ENCODE measurements around the gene TRRAP.

The TRRAP gene

GRCh38 chr7:98993024-98993897 is 114.9 kb downstream of the TRRAP start:
- no peak for DNase-seq

GRCh38 chr7:98994046-98994944 is 116.0 kb downstream of the TRRAP start:
- no peak for DNase-seq

GRCh38 chr7:98995111-98995510 is 116.8 kb downstream of the TRRAP start:
- no peak for DNase-seq

DNA sequence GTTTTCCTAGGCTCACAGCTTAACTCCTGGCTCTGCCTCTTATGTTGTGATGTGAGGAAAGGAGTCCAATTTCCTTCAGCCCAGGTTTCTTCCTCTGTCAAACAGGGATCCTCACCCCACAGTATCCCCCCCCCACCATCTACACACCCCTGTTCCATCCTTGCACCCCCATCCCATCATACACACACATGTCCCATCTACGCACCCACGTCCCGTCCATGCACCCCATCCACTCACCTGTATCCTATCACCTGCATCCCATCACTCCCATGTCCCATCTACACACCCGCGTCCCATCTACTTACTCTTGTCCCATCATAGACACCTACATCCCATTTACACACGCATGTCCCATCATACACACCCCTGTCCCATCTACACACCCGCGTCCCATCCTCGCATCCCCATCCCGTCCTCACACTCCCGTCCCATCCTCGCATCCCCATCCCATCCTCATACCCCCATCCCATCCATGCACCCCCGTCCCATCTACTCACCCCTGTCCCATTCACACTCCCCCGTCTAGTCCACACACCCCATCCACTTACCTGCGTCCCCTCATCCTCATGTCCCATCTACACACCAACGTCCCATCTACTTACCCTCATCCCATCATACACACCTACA is 117.3 kb downstream of the TRRAP start:
- no peak for DNase-seq

- no peak for DNase-seq
Observed at GRCh38 chr7:98996150-98996552, 117.8 kb downstream of the TRRAP start.

DNA sequence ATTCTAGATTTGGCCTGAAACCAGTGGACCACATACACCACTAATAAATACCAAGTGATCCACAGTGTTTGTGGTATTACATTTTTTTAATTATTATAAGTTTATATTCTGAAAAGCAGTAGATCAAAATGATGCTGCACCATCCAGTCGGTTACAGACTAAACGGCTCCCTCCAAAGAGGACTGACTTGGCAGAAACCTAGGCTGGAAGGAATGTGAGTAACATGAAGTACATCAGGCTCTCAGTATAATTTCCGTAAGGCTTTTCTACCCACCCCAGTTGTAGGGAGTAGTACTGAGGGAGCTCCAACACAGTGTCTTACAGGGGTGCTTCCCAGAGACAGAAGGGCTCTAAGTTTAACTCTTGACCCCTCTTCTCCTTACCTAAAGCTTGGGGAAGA is 119.5 kb downstream of the TRRAP start:
- no peak for DNase-seq

DNA sequence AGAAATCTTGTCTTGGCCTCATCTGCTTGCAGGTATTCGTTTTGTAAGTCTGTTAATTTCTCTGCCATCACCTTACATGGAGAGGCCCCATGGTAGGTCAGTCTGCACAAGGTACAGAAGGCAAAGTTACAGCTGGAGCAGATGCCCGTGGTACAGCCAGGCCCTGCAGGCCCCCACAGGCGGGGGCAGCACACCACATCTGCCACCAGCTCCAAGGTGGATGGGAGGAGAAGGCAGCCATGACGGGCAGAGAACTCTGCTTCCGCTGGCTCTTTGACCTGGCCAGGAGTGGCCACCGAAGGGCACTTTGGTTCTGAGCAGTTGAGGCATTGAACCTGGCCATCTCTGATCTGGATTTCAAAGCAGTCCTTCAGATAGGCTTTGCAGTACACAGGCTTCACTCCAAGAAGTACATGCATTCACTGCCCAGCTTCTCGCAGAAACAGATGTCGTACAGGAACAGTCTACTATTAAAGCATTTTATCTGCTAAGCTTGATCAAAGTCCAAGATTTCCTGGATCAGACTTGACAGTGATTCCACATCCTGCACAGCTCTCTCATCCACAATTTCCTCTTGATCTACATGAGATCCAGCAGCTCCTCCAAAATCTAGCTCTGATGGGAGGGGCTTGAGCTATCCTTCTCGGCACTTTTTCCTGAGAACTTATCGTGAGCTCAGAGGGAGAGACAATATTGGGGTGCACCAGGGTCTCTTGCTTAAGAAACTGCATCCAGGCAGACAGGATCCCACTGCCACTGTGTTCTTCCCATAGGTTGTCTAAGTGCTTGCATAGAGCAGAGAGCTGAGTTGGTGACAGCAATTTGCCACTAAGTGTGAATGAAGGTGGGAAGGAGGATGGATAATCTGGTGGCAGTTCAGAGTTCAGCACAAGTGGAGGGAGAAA is 120.7 kb downstream of the TRRAP start:
- no peak for DNase-seq

- DNase-seq: no peak
Observed at GRCh38 chr7:99000196-99000903, 122.0 kb downstream of the TRRAP start.

DNA sequence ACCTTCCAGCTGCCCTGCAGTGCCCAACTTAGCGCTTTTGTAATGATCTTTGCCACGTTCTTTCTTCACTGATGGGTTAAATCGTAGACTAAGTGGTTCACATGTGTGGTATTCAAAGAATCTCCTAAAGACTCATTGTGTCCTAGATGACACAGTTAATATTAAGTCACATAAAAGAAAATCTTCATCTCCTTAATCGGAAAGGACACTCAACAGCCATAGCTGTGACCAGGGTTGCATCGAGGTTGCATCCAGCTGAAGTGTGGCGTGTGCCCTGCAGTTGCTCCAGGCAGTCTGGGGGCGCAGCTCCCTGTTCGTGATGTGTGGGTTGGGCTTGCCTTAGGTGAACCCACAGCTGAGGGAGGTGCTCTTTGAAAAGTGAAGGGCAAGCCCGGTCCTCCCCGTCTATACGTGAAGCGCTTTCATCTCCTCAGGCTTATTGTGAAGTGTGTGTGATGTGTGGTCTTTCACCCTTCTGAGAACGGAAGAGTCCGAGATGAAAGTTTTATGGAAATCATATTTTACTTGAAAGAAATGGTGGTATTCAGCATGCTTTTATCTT is 122.7 kb downstream of the TRRAP start:
- no peak for DNase-seq

GRCh38 chr7:99001482-99002147 is 123.3 kb downstream of the TRRAP start:
- no peak for DNase-seq

GRCh38 chr7:99002148-99002826 is 124.0 kb downstream of the TRRAP start:
- no peak for DNase-seq

DNA sequence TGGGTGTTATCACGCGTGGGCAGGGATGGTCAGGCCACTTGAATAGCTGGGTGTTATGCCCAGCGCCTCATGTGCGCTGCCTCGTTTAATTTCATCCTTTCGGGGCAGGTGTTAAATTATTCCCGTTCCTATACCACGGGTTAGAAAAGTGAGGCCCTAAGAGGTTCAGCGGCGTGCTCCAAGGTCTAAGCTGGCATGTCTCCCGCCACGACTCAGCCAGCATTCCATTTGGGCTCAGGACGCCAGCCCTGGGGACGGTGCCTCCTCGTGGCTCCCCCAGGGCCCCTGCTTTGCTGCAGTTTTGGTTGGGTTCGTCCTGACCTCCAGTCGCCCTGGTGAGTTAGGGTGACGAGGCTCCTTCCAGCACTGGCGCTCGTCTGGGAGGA is 124.5 kb downstream of the TRRAP start:
- DNase-seq: no peak

- no peak for DNase-seq
Observed at GRCh38 chr7:99003419-99003818, 125.1 kb downstream of the TRRAP start.

DNA sequence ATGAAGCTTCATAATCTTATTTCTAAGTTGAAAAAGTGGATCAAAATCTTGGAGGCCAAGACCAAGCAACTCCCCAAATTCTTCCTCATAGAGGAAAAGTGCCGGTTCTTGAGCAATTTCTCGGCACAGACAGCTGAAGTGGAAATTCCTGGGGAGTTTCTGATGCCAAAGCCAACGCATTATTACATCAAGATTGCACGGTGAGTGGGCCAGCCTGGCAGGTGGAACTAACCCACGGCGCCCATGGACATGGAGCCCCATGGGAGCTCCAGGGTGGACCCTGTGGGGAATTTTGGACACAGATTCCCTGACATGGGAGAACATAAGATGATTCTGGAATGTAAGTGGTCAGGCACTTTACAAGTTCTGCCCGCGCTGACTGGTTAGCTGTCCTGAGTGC is 125.9 kb downstream of the TRRAP start:
- DNase-seq: no peak

DNA sequence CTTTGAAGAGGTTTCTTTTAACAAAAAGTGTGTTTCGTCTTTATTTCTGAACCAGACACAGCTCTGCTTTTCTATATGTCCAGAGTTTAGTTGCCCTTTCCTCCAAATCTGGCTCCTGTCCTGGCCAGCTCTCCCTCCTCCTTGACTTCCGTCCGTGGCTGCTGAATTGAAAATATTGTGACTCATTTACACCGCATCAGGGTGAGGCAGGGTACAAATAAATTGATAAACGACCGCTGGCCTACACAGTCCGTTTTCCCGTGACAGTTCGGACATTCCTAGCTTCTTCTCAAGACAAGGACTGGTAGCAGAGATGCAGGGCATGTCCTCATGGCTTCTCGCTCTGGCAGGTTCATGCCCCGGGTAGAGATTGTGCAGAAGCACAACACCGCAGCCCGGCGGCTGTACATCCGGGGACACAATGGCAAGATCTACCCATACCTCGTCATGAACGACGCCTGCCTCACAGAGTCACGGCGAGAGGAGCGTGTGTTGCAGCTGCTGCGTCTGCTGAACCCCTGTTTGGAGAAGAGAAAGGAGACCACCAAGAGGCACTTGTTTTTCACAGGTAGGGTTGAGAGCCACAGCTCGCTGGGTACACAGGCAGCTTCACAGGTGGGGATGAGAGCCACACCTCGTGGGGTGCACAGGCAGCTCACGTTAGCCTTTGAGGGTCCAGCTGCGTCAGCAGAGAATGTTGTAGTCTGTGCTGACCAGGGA is 126.6 kb downstream of the TRRAP start:
- DNase-seq: no peak

GRCh38 chr7:99005776-99006175 is 127.4 kb downstream of the TRRAP start:
- no peak for DNase-seq

- DNase-seq: no peak
Observed at GRCh38 chr7:99006739-99007424, 128.6 kb downstream of the TRRAP start.

DNA sequence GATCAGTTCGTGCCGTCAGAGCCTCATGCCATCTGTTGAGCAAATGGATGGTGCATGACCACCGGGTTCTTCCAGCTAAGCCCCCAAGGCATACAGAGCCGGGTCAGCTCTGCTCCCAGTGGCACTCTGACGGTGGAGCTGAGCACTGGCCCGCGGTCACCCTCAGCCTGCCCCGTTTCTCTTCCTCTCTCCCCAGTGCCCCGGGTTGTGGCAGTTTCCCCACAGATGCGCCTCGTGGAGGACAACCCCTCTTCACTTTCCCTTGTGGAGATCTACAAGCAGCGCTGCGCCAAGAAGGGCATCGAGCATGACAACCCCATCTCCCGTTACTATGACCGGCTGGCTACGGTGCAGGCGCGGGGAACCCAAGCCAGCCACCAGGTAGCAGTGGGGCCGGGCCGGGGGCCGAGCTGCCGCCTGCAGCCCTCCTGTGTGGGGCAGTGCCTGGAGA is 129.9 kb downstream of the TRRAP start:
- no peak for DNase-seq
